ENCODE measurements around the gene SUGCT. TPM values are rescaled to one million over a fixed set of nuclear protein-coding genes. Genes with fewer than 3 reads are reported as not detected.
A peak's percentile ranks its signal among the peaks of the same experiment; 100 is the strongest.

SUGCT gene
- total and polyA plus RNA-seq, 8 donors = 0.87 to 8.0 (median 2.9) TPM; not detected in 1

- intact Hi-C loops (cut with DNase I; ENCODE audit: low total_unique reads) = no loop called here
- TF ChIP-seq POLR2A (IDR thresholded peaks at IDR 0.05) = no peak
- no peak for TF ChIP-seq CTCF (IDR thresholded peaks at IDR 0.05)
- no peak for TF ChIP-seq POLR2AphosphoS5 (IDR thresholded peaks at IDR 0.05)
- TF ChIP-seq EP300 (IDR thresholded peaks at IDR 0.05) = no peak
- 84 to 96% (median 94%) methylated on average over 2 of the region's 2 CpGs for WGBS, 5 donors
Measured at GRCh38 chr7:40477094-40477493, 342.3 kb downstream of the SUGCT start.

GRCh38 chr7:40482845-40483244 lies 348.0 kb downstream of the SUGCT start:
- no peaks in the 10 kb centered on the region for H3K9me3 ChIP-seq
- no peaks in the 10 kb centered on the region for H3K27me3 ChIP-seq
- H3K4me1 ChIP-seq = no peaks in the 10 kb centered on the region
- H3K36me3 ChIP-seq = no peaks in the 10 kb centered on the region
- DNase-seq = peak in 1 of 2 donors; percentile 15
- no peak for TF ChIP-seq POLR2A (IDR thresholded peaks at IDR 0.05)
- no peak for TF ChIP-seq EP300 (IDR thresholded peaks at IDR 0.05)
- no peak for TF ChIP-seq POLR2AphosphoS5 (IDR thresholded peaks at IDR 0.05)
- 36 to 57% (median 52%) methylated on average over 3 of the region's 3 CpGs for WGBS, 5 donors
- H3K4me3 ChIP-seq = no peak overlapping the region
- no peak overlapping the region for H3K27ac ChIP-seq
- intact Hi-C loops (cut with DNase I; ENCODE audit: low total_unique reads) = no loop called here

More at GRCh38 chr7:40477094-40477493, 342.3 kb downstream of the SUGCT start:
- Histone ChIP-seq H3K9me3 (no peaks in the 10 kb centered on the region), H3K4me1 (no peaks in the 10 kb centered on the region), H3K27me3 (no peaks in the 10 kb centered on the region), H3K36me3 (no peaks in the 10 kb centered on the region), H3K27ac (no peak overlapping the region), H3K4me3 (no peak overlapping the region)
- no peak for DNase-seq

GRCh38 chr7:40483630-40484029 lies 348.8 kb downstream of the SUGCT start:
- intact Hi-C loops (cut with DNase I; ENCODE audit: low total_unique reads) = no loop called here
- Histone ChIP-seq H3K4me1 (no peaks in the 10 kb centered on the region), H3K27ac (no peak overlapping the region), H3K9me3 (no peaks in the 10 kb centered on the region), H3K36me3 (no peaks in the 10 kb centered on the region), H3K27me3 (no peaks in the 10 kb centered on the region), H3K4me3 (no peak overlapping the region)
- no peak for TF ChIP-seq POLR2A (IDR thresholded peaks at IDR 0.05)
- TF ChIP-seq CTCF (IDR thresholded peaks at IDR 0.05) = no peak
- no peak for TF ChIP-seq EP300 (IDR thresholded peaks at IDR 0.05)
- no peak for TF ChIP-seq POLR2AphosphoS5 (IDR thresholded peaks at IDR 0.05)
- WGBS, 5 donors = 75 to 81% (median 81%) methylated on average over 1 of the region's 1 CpG
- no peak for DNase-seq

GRCh38 chr7:40489844-40490602 lies 355.2 kb downstream of the SUGCT start:
- no peak overlapping the region for H3K27ac ChIP-seq
- peaks cover 0 to 11% (median 2%) of the 10 kb centered on the region in 4 donors for H3K9me3 ChIP-seq
- 61 to 91% (median 74%) methylated on average over 2 of the region's 2 CpGs for WGBS, 5 donors
- intact Hi-C loops (cut with DNase I; ENCODE audit: low total_unique reads) = no loop called here
- H3K27me3 ChIP-seq = no peaks in the 10 kb centered on the region
- no peaks in the 10 kb centered on the region for H3K36me3 ChIP-seq
- H3K4me1 ChIP-seq = no peaks in the 10 kb centered on the region
- TF ChIP-seq CTCF (IDR thresholded peaks at IDR 0.05) (no peak), EP300 (IDR thresholded peaks at IDR 0.05) (no peak), POLR2AphosphoS5 (IDR thresholded peaks at IDR 0.05) (no peak), POLR2A (IDR thresholded peaks at IDR 0.05) (no peak)
- DNase-seq = no peak
- no peak overlapping the region for H3K4me3 ChIP-seq

GRCh38 chr7:40490603-40490924 lies 355.8 kb downstream of the SUGCT start:
- no peak for DNase-seq
- intact Hi-C loops (cut with DNase I; ENCODE audit: low total_unique reads) = no loop called here
- TF ChIP-seq POLR2A (IDR thresholded peaks at IDR 0.05) = no peak
- no peak for TF ChIP-seq EP300 (IDR thresholded peaks at IDR 0.05)
- TF ChIP-seq CTCF (IDR thresholded peaks at IDR 0.05) = no peak
- TF ChIP-seq POLR2AphosphoS5 (IDR thresholded peaks at IDR 0.05) = no peak
- Histone ChIP-seq H3K27ac (no peak overlapping the region), H3K4me1 (no peaks in the 10 kb centered on the region), H3K36me3 (no peaks in the 10 kb centered on the region), H3K9me3 (peaks cover 0 to 11% (median 2%) of the 10 kb centered on the region in 4 donors), H3K27me3 (no peaks in the 10 kb centered on the region), H3K4me3 (no peak overlapping the region)

All from stomach (tissue), 9 donors.